GM18870 (cell line): Measurements from ENCODE around the gene LLGL2.

Source experiments
- ATAC-seq: cut with Tn5 transposase; IDR thresholded peaks from one replicate; pipeline ENCODE4 v1.9.1; 2021; ENCODE audit warnings: moderate library complexity; ENCODE audit not compliant: unreplicated experiment

The LLGL2 gene

GRCh38 chr17:75610103-75610984, 84.8 kb downstream of the LLGL2 start:
- ATAC-seq: no peak

DNA sequence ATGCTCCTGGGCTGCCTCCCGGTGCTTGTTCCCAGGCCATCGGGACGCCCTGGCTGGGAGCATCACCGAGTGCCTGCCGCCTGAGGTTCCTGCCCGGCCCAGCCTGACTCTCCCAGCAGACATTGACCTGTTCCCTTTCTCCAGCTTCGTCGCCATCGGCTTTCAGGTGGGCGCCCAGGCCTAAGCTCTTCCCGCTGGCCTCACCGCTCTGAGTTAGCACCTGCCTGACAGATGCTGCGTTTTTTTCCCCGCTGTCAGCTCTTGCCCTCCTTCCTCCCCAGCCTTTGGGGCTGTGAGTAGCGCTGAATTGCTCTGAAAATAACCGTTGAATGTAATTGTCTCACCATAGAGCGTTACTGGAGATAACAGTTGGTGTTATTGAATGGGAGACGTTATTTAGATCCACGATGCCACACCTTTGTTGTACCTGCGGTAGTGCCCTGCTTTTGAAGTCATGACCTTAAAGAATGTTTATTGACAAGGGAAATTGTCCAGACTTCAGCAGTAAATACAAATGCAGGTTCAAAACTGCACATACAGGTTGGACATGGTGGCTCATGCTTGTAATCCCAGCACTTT, 86.4 kb downstream of the LLGL2 start:
- no peak for ATAC-seq

- ATAC-seq: no peak
Measured at GRCh38 chr17:75612906-75613626, 87.6 kb downstream of the LLGL2 start.

GRCh38 chr17:75614006-75614405, 88.5 kb downstream of the LLGL2 start:
- ATAC-seq: no peak

GRCh38 chr17:75614556-75615270, 89.2 kb downstream of the LLGL2 start:
- ATAC-seq: no peak

DNA sequence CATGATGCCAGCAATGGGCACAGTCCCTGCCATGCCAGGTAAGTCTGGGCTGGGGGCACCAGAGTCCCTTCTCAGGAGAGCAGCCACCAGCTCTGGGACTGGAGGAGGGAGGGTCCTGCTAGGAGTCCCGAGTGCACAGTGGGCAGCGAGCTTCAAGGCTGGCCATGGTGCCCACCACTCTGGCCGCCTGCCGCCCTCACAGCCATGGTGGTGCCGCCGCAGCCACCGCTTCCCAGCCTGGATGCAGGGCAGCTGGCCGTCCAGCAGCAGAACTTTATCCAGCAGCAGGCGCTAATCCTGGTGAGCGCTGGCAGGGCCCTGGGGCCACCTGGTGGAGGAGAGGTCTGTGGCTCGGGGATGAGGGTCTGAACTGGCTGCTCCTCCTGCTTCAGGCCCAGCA, 89.8 kb downstream of the LLGL2 start:
- ATAC-seq: no peak

- ATAC-seq: no peak
Measured at GRCh38 chr17:75616521-75617122, 91.1 kb downstream of the LLGL2 start.

DNA sequence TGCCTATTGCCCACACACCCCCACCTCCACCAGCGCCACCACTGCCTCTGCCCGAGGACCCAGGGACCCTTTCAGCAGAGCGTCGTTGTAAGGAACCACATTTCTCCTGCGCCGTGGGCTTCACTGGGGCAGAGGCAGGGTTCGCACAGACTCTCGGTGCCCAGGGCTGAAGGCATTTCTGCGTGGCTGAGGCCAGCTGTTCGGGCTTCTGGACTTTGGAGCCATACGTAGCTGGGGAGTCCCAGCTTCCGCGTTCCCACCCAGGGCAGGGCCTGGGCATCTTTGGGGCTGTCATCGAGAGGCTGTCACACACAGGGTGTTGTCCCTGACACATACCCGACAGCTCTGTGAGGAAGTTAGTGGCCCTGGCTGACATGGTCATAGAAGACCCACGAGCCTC, 91.7 kb downstream of the LLGL2 start:
- no peak for ATAC-seq

- no peak for ATAC-seq
Measured at GRCh38 chr17:75617675-75618074, 92.2 kb downstream of the LLGL2 start.

GRCh38 chr17:75619506-75620431, 94.3 kb downstream of the LLGL2 start:
- ATAC-seq: no peak

DNA sequence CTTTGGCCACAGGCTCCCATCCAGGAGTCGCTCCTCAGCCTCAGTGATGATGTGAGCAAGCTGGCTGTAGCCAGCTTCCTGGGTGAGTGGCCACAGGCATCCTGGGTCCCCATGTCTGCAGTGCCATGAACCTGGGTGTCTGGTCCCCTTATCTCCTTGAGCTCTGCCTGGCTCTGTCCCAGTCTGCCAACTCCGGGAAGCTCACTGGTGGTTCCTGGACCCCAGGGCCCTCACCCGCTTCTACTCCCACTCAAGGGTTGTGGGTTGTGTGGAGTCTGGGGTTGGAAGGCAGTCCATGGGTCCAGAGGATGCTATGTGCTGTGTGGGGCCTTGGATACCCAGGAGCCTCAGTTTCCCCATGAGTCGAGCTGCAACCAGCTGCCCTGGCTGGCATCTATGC, 96.0 kb downstream of the LLGL2 start:
- no peak for ATAC-seq

DNA sequence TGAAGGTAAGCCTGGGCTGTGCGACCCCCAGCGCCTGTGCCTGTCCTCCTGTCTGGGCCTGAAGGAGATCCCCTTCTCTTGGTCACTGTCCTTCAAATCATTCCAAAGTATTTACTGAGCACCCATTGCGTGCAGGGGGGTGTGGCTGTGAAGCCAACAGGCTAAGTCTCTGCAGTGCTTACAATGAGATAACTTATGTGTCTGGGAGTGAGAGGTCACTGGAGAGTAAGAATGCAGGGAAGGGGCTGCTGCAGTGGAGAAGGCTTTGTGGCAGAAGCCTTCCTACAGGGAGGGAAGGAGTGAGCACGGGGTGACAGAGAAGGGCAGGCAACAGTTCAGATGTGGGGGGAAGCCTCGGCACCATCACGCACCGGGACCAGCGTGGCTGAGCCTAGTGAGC, 96.6 kb downstream of the LLGL2 start:
- ATAC-seq: no peak

GRCh38 chr17:75622771-75623273, 97.3 kb downstream of the LLGL2 start:
- no peak for ATAC-seq

DNA sequence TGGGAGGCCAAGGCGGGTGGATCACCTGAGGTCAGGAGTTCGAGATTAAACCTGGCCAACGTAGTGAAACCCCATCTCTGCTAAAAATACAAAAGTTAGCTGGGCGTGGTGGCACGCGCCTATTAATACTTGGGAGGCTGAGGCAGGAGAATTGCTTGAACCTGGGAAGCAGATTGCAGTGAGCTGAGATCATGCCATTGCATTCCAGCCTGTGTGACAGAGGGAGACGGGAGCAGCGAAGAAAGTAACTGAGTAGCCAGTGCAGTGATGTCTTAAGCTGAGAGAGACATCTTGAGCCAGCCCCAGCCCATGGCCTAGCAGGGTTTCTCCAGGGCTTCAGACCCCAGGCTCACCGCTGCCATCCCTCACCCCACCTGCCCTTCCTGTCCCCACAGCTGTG, 97.9 kb downstream of the LLGL2 start:
- ATAC-seq: no peak

DNA sequence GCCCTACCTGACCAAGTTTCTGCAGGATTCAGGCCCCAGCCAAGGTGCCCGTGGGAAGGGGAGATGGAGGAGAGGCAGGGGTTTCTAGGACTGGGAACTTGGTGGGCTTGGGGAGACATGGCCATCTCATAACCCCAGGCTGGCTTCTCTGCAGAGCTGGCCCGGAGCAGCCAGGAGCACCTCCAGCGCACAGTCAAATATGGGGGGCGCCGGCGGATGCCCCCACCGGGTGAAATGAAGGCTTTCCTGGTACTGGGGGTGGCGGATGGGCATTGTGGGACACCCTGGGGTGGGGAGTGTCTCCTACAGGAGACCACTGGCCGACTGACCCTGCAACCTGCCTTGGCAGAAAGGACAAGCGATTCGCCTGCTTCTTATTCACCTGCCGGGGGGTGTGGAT, 98.5 kb downstream of the LLGL2 start:
- no peak for ATAC-seq
